A204.1 (cell line): ENCODE measurements around the gene WDR45B.

ENCODE experiments used
- FAIRE-seq: peaks from 2 replicates; lab custom pipeline; 2012; peaks lifted over from hg19 to GRCh38; lab: Jason Lieb, UNC

The WDR45B gene

DNA sequence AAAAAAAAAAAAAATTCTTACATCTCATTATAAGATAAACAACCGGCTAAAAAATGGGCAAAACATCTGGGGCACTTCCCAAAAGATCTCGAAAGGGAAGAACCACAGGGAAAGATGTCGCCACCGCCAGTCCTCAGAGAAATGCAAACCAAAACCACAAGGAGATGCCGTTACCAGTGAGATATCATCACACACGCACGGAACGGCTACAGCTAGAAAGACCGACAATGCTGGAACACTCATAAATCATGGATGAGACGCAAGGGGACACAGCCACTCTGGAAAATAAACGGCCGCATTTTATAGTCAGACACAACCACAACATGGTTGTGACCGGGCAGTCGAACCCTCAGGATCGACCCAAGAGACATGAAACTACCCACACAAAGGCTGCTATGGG is 24.5 kb downstream of the WDR45B start:
- no peak for FAIRE-seq

DNA sequence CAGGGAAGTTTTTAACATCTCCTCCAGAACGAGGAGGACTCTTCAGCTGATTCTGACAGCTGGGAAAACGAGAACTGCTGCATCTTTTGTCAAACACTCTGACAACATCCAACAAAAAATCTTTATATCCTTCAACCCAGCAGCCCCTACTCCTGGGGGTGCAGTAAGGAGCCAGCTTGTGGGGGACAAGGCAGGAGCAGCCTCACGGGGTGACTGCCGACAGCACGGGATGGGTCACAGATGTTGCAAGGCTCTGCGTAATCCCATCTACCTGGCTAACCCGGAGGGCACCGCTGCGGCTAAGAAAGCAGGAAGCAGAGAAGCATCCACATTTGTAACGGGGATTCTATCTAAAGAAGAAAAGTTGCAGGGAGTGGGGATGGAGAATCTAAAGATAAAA is 28.6 kb downstream of the WDR45B start:
- no peak for FAIRE-seq

DNA sequence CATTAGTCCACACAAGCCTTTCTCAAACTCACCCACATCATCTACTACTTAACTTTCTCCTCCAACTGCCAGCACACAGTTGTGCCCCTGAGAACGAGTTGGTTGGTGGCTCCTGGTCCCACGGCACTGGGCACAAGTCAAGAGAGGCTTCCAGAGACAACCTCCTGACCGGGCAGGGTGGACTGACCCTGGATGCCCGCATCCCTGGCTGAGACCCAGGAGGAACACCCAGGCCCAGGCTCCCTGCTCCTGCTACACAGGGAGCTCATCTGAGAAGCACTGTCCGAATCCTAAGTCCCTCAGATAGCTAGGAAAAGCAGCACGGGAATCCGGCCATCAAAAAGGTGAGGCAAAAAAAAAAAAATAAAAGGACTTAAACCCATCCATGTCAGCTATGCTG is 29.0 kb downstream of the WDR45B start:
- no peak for FAIRE-seq

DNA sequence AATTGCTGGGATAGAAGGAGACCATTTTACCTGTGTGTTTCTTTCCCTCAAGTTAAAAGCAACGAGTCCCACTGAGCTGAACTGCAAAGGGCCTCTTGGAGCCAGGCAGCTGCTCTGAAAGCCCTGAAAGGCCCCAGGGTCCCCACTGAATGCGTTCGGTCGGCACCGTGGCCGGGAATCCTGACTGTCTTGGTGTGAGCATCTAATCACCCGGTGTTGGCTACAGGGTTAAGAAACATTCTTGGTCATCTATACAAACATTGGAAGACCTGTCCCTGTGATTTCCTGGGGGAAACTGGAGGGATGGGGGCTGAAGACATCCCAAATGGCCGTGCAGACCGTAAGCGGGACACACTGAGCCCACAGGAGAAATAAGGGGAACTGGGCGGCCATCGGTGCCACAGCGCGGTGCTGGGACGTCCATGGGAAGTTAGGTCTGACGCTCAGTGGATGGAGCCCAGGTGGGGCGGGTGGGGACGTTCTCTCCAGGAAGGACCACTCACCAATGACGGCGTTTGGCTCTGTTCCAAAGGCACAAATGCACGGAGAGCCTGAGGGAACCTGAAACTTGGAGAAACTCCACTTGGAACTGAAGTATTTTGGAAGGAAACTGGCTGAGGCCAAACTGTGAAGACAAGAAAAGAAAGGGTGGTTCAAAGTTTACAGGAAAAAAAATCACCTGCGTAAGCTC is 32.1 kb downstream of the WDR45B start:
- no peak for FAIRE-seq

DNA sequence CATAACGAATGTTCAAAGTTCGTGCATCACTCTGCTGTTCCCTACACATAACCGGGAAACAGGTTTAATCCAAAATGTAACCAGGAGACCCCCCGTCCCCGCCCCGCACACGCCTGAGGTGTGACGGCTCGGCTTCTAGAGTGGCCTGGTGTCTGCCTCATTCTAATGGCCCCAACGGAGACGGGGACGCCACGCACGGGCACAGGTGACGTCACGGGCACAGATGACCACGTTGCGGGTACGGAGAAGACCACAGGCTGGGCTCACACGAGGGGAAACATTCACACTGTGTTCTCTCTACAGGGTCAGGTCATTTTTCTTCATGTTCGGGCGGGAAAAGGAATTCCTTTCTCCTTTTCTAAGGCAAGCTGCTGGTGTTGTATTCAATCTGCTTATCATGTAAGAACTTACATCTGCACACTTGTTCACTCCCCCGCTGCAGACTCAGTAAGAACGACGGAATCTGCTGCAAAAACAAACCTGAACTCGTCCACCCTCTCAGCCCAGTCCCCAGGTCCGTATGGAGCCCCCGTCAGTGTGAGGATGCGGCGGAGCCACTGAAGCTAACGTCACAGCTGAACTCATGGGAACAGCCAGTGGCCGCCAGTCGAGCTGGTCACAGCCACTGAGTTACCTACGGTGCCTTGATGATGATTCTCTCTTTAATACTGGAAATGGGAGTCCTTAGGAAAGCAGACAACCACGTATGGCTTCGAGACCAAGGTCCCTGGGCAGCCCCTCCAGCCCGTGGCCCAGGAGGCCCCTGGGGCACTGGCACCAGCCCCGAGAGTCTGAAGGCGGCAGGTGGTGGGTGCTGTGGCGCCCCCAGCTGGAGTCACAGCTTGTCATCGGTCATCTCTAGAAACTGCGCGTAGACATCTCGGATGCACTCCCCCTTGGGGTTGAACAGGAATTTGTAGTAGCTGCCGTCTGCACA is 32.9 kb downstream of the WDR45B start:
- FAIRE-seq: no peak

DNA sequence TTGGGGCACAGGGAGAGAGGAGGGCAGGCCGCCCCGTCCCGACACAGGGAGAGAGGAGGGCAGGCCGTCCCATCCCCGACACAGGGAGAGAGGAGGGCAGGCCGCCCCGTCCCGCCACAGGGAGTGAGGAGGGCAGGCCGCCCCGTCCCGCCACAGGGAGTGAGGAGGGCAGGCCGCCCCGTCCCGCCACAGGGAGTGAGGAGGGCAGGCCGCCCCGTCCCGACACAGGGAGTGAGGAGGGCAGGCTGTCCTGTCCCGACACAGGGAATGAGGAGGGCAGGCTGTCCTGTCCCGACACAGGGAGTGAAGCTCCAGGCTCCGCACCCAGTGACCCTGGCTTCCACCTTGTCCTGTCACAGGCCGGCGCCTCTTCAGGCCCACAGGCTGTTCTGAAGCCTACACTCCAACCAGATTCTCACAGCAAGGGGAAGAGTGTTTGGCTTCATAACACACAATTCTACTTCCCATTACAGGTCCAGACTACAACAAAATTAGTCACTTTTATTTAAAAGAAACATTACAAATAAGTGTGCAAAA is 34.1 kb downstream of the WDR45B start:
- no peak for FAIRE-seq

DNA sequence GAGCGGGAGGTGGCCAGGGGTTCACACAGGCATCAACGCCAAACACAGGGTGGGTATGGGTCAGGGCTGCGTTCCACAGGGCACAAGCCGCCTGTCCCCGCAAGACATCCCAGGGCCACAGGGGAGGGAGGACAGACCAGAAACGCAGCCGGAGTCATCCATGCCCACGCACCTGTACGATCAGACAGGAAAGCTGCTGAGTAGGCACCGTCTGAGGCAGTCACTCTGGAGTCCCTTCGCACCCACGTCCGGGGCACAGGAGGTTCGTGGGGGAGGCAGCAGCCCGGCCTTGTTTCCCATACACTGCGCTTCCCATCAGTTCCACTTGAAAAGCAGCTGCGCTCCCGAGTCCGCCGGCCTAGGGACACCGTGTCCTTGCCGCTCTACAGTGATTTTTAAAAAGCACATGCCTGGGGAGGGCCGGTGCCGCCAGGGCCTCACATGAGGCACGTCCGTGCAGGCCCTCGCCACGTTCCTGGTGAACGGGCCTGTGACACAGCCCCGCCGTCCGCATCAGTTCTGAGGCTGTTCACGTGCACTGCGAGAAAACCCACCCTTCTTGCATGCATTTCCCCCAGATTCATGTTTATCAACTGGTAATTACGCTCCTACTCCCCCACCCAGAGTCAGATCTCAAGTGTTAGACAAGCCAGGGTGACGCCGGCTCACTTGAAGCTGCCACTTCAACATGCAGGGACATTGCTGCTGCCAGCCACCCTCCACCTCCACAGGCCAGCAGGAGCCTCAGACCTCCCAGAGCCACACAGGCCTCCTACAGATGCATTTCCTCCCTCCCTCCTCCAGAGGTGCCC is 34.8 kb downstream of the WDR45B start:
- no peak for FAIRE-seq

DNA sequence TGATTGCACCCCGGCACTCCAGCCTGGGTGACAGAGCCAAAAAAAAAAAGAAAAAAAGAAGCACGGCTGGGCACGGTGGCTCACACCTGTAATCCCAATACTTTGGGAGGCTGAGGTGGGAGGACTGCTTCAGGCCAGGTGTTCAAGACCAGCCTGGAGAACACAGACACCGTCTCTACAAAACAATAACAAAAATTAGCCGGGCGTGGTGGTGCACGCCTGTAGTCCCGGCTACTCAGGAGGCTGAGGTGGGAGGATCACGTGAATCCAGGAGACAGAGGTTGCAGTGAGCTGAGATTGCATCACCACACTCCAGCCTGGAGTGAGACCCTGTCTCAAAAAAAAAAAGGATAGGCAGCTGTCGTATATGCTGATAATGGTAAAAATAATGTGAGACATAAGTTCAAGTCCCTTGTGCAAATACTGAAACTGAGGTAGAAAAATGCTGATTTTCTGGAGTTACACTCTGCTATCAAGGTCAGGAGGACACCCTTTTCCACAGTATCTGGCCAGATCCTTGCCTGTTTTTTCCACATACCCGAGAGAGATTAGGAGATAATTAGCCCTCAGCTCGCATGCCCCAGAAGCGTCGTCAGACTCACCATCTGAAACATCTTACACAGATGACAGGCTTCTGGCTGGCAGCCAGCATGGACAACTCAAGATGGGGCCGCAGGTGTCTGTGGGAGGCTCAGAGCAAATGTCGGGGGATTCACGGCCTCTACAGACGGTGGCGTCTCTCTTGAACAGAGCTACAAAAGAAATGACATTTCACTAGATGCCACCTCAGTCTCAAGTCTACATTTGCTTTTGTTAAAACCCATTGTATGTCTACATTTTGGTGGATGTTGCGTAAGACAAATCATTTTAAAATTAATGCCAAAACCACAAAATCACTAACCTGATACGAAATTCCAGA is 36.8 kb downstream of the WDR45B start:
- no peak for FAIRE-seq

DNA sequence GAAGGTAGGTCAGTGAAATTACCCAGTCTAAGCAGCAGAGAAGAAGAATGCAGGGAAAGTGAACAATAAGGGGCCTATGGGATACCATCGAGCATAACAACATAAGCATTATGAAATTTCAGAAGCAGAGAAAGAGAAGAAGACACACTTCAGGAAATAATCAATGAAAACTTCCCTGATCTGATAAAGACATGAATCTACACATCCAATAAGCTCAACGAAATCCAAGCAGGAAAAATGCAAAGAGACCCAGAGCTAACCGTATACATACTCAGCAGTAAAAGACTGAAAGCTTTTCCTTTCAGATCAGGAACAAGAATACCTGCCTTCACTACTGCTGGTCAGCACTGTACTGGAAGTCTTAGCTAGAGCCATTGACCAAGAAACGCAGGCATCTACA is 38.6 kb downstream of the WDR45B start:
- FAIRE-seq: no peak

DNA sequence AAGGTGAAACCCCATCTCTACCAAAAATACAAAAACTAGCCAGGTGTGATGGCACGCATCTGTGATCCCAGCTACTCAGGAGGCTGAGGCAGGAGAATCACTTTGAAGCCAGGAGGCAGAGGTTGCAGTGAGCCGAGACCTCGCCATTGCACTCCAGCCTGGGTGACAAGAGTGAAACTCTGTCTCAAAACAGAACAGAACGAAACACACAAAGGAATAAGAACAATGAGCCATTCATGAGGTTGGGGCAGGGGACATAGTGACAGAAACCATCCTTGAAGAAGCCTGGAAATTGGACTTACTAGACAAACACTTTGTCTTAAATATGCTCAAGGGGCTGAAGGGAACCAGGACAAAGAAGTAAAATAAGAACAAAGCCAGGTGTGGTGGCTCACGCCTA is 39.4 kb downstream of the WDR45B start:
- no peak for FAIRE-seq

DNA sequence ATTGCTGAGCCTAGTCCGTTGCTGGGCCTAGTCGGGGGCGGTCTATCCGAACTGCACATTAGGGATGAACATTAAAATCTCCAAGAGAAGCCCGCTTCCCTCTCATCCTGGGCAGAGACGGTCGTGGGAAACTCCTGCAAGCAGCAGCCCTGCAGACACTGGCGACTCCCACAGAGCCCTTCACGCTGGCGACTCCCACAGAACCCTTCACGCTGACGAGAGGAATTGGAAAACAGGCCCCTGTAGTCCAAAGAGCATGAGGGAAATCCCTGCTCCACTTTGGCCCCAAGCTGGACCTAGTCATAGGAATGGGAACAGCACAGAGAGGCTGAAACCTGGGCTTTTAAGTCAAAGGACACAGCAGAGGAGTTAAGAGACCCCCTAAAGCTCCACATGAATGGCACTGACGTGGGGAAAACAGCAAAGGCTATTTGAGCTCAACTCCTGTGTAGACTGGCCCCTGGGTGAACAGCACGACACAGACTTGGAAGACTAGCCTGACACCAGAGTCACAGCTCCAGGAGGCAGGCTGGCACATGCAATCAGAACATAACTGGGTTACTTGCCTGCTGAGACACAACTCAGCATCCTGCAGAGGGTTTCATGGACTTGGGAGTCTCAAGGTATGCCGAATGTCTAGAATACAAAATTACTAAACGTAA is 42.2 kb downstream of the WDR45B start:
- no peak for FAIRE-seq

DNA sequence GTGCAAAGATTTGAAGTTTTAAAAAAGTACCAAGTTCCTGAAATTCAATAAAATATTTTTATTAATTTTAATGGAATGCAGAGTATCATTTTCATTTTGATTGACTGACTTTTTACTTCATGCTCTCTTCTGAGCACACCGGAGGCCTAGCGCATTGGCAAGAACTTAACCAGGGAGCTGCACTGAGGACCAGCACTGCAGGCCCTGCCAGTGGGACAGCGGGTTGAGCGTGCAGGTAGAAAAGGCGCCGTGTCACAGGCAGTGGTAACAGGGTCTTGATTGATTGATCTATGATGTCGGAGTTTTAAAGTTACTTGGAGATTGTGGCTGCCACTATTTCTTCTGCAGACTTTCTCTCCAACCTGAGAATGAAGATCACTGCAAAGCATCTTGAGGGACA is 43.7 kb downstream of the WDR45B start:
- no peak for FAIRE-seq

DNA sequence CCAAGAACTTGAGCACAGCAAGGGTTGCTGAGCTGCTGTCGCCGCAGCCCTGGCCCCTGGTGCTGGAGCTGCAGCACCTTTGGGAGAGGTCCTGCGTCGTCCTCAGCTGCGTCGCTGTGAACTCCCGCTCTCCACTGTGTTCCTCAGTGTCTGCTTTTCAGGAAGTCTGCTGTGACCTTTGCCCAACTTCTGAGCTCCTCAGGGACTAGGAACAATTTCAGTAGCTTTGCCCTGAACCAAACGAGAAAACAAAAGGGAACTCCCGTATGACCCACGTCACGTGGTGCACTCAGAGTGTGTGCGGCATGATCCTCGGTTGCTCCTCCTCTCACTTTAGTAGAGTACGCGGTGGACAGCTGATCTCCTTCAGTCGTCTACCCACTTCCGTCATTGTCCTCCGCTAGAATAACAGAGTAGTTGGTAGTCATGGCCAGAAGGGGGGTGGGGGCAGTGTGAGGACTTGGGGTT is 44.2 kb downstream of the WDR45B start:
- no peak for FAIRE-seq

DNA sequence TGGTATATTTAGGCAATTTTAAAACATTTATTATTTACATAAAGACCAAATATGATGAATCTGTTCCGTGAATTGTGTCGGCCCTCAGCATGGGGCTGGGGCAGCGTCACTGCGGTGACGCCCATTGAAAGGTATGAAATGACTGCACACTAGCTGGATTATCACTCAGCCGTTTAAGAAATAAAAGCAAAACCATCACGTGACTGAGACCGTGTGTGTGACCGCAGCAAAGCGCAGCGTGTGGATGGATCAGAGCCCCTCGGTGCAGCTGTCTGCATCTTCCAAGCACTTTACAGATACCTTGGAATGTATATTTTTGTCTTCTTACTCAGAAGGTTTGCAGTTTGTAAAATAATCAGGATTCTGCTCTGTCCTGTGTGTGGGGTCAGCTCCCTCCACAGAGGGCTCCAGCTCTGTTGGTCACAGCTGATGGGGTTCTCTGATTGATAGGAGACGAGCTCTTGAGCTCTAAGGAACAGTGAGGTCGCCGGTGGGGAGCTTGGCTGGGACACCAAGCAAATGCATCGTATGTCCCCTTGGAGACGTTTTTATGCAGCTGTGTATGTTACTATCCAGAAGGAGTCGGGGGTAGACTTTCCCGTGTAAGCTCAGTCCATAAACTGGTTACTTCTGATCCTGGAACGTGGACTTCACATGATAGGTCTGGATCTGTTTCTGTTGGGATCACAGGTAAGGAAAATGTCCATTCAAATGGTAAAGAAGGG is 45.1 kb downstream of the WDR45B start:
- FAIRE-seq: no peak

DNA sequence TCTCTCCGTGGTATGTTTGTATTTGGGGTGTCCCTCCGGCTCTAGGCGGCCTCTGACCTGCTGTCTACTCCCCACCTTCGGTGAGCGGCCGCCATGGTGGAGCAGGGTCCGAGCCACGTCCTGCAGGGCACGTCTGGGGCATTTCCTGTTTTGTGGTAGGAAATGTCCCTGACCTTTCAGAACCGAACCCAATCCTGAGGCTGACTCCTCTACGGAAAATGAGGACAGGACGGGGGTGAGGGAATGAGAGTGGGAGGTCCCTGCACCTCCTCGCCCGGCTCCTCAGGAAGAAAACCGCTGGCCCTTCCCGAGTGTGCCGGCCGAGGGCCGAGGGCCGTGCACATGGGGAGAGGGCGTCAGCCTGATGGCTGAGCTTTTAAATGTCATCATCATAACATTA is 45.8 kb downstream of the WDR45B start:
- FAIRE-seq: no peak

DNA sequence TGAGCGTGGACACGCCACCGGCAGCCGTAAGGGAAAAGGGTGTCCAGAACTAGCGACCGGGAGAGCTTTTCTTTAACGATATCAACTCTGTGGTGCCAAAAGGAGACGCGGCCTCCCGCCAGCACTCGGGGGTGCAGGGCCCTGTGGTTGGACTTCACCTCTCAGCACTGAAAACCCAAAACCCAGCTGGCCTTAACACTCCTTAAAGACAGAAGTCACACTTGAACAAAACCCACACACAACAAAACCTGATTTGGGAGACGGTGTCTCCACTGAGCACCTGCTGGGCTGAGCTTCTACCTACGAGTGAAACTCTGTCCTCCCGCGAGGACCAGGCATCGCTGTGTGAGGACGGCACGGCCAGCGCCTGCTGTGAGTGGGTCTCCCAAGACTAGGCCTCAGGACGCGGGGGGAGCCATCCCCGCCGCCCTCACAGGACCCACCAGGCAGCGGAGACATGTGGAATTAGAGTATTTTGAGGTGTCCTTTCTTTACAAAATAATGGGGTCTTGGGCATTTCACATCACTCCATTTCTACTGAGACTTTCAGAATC is 46.7 kb downstream of the WDR45B start:
- no peak for FAIRE-seq

DNA sequence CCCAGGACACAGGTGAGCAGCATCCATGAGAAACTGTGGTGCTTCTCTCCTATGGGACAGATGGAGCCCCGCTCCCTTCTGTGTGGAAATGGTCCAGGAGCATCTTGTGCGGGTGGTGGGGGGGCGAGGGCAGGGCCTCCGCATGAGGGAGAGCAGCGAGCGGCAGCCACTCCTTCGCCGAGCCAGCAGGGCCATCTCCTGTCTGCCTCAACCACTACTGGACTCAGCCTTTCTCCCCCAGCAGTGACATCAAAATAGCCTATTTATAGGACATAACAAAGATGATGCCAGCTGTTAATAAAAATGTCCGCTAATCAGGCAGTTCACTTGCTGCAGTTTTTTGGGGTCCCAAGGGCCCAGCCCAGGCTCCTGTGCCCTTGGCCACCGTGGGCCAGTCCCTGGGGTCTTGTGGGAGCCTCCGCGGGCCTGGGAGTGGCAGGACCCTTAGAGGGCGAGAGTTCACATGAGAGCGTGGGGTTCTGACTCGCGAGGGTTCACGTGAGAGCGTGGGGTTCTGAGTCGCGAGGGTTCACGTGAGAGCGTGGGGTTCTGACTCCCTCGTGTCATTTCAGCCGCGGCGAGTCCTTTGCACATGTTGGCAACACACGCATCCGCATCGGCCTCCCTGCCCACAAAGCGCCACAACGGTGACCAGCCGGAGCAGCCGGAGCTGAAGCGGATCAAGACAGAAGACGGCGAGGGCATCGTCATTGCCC is 47.4 kb downstream of the WDR45B start:
- no peak for FAIRE-seq

DNA sequence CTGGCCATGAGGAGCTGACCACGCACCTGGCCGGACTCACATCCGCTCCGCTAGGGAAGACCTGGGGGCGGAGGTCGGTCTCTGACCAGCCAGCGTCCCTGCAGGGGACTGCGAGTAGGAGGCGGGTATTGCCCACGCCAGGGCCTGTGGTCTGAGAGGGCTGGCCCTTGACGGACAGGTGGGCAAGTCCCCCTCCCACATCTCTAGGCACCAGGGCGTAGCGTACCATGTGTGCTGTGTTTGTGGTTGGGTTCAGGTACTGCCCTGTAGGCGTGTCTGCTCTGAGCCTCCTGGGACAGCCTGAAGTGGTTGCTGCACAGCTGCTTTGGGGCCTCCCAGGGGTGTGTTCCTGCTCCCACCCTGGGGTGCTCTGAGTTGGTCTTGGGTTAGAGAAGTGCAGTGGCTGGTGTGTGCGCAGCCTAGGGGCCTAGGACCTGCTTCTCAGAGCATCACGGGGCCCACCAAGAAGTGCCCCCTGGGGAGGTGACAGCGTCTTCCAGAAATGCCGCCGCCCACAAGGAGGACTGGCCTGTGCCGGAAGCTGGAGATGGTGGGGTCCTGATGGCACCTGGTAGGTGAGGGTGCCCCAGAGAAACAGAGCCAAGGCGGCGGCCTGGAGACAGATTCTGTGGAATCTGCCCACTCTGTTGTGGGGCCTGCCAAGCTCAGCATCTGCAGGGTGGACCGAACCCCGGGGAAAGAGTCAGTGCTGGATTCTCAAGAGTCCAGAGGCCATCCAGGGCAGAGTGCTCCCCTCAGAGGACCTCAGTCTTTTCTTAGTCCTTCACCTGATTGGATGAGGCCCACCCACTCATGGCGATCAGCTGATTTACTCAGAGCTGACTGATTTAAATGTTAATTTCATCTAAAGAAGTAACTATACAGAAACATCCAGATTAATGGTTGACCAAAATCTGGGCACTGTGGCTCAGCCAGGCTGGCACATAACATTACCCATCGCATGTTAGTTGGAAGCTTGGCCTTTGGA is 48.3 kb downstream of the WDR45B start:
- no peak for FAIRE-seq
